Activated CD8-positive, alpha-beta T cell treated with anti-CD3 and anti-CD28 coated beads for 36 hours (primary cell): Measurements from ENCODE around the gene HBA2. TPM values are rescaled to one million over a fixed set of nuclear protein-coding genes. Genes with fewer than 3 reads are reported as not detected.

Experiments
- ATAC-seq: fragments of 200-7000 bp; cut with Tn5 transposase; one replicate; pipeline ENCODE4 v1.10.0; 2021; ENCODE audit warnings: mild to moderate bottlenecking, moderate library complexity
- CTCF ChIA-PET: fragments of 350-600 bp; sonication (Branson Sonifier 250); formaldehyde crosslinking; loops from one replicate; lab custom pipeline; 2021; ENCODE audit warnings: antibody characterized with exemption; lab: Charles Lee
- POLR2A ChIA-PET: fragments of 350-600 bp; sonication (Branson Sonifier 250); formaldehyde crosslinking; loops from one replicate; lab custom pipeline; 2021; ENCODE audit warnings: antibody characterized with exemption; lab: Charles Lee
- DNase-seq: peaks from one replicate; pipeline ENCODE4 v3.0.0-alpha.2; 2020
- H3K27ac Mint-ChIP-seq: one replicate; pipeline ENCODE4 v1.8.0; 2021; ENCODE audit warnings: mild to moderate bottlenecking, mixed read lengths
- H3K27me3 Mint-ChIP-seq: one replicate; pipeline ENCODE4 v1.8.0; 2021; ENCODE audit warnings: mixed read lengths
- H3K36me3 Mint-ChIP-seq: one replicate; pipeline ENCODE4 v1.8.0; 2021; ENCODE audit warnings: low read depth, mixed read lengths
- H3K4me1 Mint-ChIP-seq: one replicate; pipeline ENCODE4 v1.8.0; 2021; ENCODE audit warnings: low read depth, mixed read lengths
- H3K4me3 Mint-ChIP-seq: one replicate; pipeline ENCODE4 v1.8.0; 2021; ENCODE audit warnings: mild to moderate bottlenecking, moderate library complexity, mixed read lengths
- H3K9me3 Mint-ChIP-seq: one replicate; pipeline ENCODE4 v1.8.0; 2021; ENCODE audit warnings: mixed read lengths
- CTCF ChIP-seq: fragments of 200-600 bp; IDR thresholded peaks from one replicate; pipeline ENCODE4 v1.8.0; 2022; ENCODE audit warnings: antibody characterized with exemption, mild to moderate bottlenecking
- intact Hi-C: fragments of 100-400 bp; cut with micrococcal nuclease; formaldehyde crosslinking; loops from one replicate; pipeline ENCODE4 v1.10.0; 2022
- total RNA-seq, 2 experiments: library from RNA; stranded (reverse); gene quantifications; one replicate each; pipeline ENCODE4 v1.2.3, GENCODE V29; 2021

Gene HBA2
- total RNA-seq, 2 experiments from 2014 or later, result not detected

- Mint-ChIP-seq H3K9me3 (no peaks in the 10 kb centered on the region), H3K4me3 (no peak overlapping the region), H3K27ac (no peak overlapping the region), H3K27me3 (peaks cover 3% of the 10 kb centered on the region), H3K4me1 (no peaks in the 10 kb centered on the region), H3K36me3 (peaks cover 4% of the 10 kb centered on the region)
- no peak for TF ChIP-seq CTCF
- no peak for ATAC-seq
- intact Hi-C loops, result no loop called here
- DNase-seq, result no peak
- CTCF ChIA-PET, result interaction anchor here (2.0 kb wide), 1 partner anchor 77 kb away, joined by 4 read pairs; no protein-coding TSS in a partner anchor
- POLR2A ChIA-PET, result interaction anchor here (0.6 to 1.4 kb wide), 3 partner anchors 15 to 27 kb away, joined by 3 to 4 read pairs (median 3); no protein-coding TSS in a partner anchor
These were observed 29.6 kb upstream of the HBA2 start for GRCh38 chr16:143047-143446.

- POLR2A ChIA-PET, result interaction anchor here (0.6 to 1.4 kb wide), 2 partner anchors 16 to 19 kb away, joined by 3 to 4 read pairs; no protein-coding TSS in a partner anchor
- H3K27ac Mint-ChIP-seq, result no peak overlapping the region
- CTCF ChIA-PET, result interaction anchor here (2.0 kb wide), 1 partner anchor 78 kb away, joined by 4 read pairs; no protein-coding TSS in a partner anchor
- peaks cover 3% of the 10 kb centered on the region for H3K27me3 Mint-ChIP-seq
- H3K4me3 Mint-ChIP-seq, result no peak overlapping the region
- no peak for TF ChIP-seq CTCF
- no peaks in the 10 kb centered on the region for H3K4me1 Mint-ChIP-seq
- ATAC-seq (no peak), DNase-seq (no peak)
- intact Hi-C loops, result no loop called here
- peaks cover 3% of the 10 kb centered on the region for H3K36me3 Mint-ChIP-seq
- H3K9me3 Mint-ChIP-seq, result no peaks in the 10 kb centered on the region
These were observed 29.2 kb upstream of the HBA2 start for GRCh38 chr16:143456-143855.

GRCh38 chr16:144797-145252 is 27.9 kb upstream of the HBA2 start:
- H3K4me1 Mint-ChIP-seq, result no peaks in the 10 kb centered on the region
- H3K9me3 Mint-ChIP-seq, result no peaks in the 10 kb centered on the region
- POLR2A ChIA-PET, result no interaction called here
- CTCF ChIA-PET, result no interaction called here
- no peak for TF ChIP-seq CTCF
- DNase-seq, result no peak
- ATAC-seq, result no peak
- intact Hi-C loops, result no loop called here
- no peak overlapping the region for H3K27ac Mint-ChIP-seq
- no peak overlapping the region for H3K4me3 Mint-ChIP-seq
- H3K36me3 Mint-ChIP-seq, result no peaks in the 10 kb centered on the region
- H3K27me3 Mint-ChIP-seq, result peaks cover 3% of the 10 kb centered on the region

- no peaks in the 10 kb centered on the region for H3K4me1 Mint-ChIP-seq
- no peak for TF ChIP-seq CTCF
- peaks cover 3% of the 10 kb centered on the region for H3K27me3 Mint-ChIP-seq
- no peak for DNase-seq
- H3K27ac Mint-ChIP-seq, result no peak overlapping the region
- H3K9me3 Mint-ChIP-seq, result no peaks in the 10 kb centered on the region
- no peaks in the 10 kb centered on the region for H3K36me3 Mint-ChIP-seq
- ATAC-seq, result no peak
- intact Hi-C loops, result no loop called here
- CTCF ChIA-PET, result no interaction called here
- POLR2A ChIA-PET, result no interaction called here
- no peak overlapping the region for H3K4me3 Mint-ChIP-seq
These were observed 26.0 kb upstream of the HBA2 start for GRCh38 chr16:146646-147045.

GRCh38 chr16:149024-149660 is 23.5 kb upstream of the HBA2 start:
- no peaks in the 10 kb centered on the region for H3K9me3 Mint-ChIP-seq
- H3K36me3 Mint-ChIP-seq, result no peaks in the 10 kb centered on the region
- ATAC-seq (no peak), DNase-seq (no peak)
- no peaks in the 10 kb centered on the region for H3K4me1 Mint-ChIP-seq
- TF ChIP-seq CTCF, result no peak
- ChIA-PET CTCF (no interaction called here), POLR2A (interaction anchor here (0.7 kb wide), 1 partner anchor 16 kb away, joined by 3 read pairs; no protein-coding TSS in a partner anchor)
- intact Hi-C loops, result no loop called here
- peaks cover 3% of the 10 kb centered on the region for H3K27me3 Mint-ChIP-seq
- no peak overlapping the region for H3K27ac Mint-ChIP-seq
- no peak overlapping the region for H3K4me3 Mint-ChIP-seq
